GM21360 (cell line): Measurements from ENCODE around the gene ZNF672.
"Not testable (repeated sequence)": the region's sequence is repeated elsewhere in the genome, so short reads cannot be mapped to it uniquely, and the experiment has no call there.

ENCODE experiments used
- ATAC-seq: cut with Tn5 transposase; IDR thresholded peaks from one replicate; pipeline ENCODE4 v1.9.1; 2021; ENCODE audit warnings: mild to moderate bottlenecking, moderate library complexity; ENCODE audit not compliant: unreplicated experiment

The ZNF672 gene

DNA sequence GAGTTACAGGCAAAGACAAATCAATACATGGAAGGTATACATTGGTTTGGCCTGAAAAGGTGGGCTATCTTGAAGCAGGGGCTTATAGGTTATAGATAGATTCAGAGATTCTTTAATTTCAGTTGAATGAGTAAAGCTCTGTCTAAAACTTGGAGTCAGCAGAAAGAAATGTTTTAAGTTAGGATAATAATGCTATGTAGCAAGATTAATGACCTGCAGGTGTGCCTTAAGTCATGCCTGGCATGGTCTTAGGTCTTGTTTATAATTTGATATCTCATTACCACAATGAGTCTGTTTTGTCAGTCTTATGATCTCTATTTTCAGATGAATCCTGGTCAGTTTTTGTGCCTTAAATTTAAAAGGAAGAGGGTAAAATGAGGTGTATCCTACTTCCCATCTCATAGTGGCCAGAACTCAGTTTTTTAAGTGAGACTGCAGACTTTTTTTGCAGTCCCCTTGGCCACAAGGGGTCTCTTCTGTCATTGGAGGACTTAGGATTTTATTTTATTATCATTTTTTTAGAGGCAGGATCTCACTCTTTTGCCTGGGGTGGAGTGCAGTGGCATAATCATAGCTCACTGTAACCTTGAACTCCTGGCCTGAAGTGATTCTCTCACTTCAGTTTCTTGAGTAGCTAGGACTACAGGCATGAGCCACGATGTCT, 46.7 kb downstream of the ZNF672 start:
- ATAC-seq, result no peak

DNA sequence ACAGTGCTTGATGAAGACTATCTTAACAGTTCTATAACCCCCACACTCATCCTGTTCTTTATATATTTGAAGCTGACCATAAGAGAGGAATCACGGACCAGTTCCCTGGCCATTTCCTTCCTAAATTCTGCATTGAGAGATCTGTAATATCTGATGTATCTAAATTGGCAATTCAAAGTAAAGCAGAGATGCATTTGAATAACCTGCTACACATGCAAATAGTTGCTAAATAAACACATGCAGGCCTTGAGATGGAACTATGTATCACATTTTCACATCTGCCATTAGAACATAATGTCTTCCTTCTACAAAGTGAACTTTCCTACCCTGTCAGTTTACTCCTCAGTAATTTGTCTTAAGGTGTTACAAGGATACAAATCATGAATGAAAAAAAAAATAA, 47.6 kb downstream of the ZNF672 start:
- ATAC-seq, result no peak

DNA sequence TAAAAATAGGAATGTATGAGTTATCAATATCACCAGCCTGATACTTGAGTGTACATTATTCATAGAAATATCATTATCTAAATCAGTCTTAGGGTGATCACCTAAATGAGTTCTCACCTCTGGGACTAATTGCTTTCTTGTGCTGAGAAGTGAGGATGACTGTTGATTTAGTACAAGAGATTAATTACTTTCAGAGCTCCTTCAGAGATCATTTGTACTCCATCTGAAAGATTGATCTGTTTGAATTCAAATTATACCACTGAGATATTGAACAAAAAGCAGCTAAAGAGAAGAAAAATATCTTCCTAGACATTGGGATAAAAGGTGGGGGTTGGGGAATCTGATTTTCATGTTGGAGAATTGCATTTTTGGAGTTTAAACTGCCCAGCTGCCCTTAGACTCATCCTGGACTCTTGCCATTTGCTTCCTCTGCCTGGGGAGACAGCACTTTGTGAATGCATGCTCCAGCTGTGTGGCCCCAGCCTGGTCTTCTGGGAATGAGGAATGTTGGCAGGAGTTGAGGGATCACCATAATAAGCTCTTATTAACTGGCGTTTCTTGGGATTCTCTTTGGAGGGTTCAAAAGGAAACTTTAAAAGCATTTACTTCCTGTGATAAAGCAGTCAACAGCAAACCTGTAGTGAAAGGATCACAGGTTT, 48.3 kb downstream of the ZNF672 start:
- no peak for ATAC-seq

DNA sequence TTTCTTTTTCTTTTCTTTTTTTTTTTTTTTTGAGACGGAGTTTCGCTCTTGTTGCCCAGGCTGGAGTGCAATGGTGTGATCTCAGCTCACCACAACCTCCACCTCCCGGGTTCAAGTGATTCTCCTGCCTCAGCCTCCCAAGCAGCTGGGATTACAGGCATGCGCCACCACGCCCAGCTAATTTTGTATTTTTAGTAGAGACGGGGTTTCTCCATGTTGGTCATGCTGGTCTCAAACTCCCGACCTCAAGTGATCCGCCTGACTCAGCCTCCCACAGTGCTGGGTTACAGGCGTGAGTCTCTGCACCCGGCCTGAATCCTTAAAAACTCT, 51.9 kb downstream of the ZNF672 start:
- not testable (repeated sequence) for ATAC-seq

DNA sequence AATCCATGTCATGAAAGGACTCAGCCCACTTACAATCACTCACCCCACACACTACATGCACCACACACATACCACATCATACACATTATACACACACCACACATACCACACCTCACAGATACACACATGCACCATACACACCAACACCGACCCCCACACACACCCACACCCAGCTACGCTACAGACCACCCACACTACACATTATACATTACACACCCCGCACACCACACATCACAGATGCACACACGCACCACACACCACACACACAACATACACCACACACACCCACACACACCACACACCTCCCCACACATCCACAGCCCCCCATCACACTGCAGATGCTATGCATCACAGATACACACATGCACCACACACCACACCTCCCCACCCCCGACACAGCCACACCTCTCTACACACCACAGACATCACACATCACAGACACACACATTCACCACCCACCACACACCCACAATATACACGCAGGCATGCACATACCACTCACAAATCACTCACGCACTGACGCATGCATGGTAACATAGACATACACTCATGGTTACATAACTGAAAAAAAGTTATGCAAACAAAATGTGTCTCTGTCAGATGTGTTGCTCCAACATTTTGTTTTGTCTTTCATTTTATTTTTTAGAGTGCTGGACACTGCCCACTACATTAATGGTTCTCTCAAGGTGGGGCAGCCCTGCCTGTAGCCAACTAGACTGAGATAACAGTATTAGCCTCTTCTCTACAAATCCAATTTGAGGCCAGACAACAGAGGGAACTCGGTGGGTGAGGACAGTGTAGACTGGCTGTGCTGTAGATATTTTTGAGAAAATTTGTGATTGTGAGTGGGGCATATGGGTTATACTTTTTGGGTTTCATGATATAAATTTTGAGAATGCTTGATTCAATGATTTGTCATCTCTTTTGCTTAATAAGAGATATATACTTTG, 52.8 kb downstream of the ZNF672 start:
- no peak for ATAC-seq

DNA sequence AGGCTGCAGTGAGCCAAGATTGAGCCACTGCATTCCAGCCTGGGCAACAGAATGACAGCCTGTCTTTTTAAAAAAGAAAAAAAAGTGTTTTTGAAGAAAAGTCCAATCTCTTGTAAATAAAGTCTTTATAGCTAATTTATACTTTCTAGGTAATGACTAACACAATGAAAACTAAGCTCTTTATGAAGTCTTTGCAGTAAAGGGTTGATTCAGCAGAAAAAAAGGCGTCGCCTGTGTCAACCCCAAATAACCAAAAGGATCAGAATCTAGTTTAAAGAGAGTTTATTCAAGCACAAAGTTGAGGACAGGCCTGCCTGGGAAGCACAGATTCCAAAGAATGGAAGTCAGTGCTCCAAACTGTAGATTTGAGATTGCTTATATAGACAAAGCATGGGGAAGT, 53.7 kb downstream of the ZNF672 start:
- no peak for ATAC-seq

DNA sequence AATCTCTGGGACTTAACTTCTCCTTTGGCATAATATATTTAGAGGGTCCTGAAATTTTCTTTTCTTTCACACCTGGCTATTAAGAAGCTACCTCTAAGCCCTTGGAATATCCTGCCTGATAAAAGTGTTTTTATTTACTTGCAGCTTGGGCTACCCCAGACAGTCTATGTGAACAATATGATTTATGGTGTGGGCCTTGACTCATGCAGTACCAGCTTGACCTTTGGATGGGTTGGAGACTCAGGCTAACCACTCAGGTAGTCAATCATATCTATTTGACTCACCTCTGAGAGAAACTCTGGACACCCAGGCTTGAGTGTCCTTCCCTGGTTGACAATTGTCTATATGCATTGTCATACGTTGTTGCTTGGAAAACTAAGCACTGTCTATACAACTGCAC, 54.6 kb downstream of the ZNF672 start:
- ATAC-seq, result no peak

DNA sequence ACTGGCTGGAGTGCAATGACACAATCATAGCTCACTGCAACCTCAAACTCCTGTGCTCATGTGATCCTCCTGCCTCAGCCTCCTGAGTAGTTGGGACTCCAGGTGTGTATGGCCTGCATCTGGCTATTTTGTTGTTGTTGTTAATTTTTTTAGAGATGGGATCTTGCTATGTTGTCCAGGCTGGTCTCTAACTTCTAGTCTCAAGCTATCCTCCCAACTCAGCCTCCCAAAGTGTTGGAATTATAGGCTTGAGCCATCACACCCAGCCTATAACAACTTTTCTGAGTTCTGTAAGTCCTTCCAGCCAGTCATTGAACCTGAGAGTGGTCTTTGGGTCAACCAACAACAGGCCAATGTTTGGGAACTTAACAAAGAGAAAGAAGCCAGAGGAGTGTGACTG, 56.8 kb downstream of the ZNF672 start:
- no peak for ATAC-seq

DNA sequence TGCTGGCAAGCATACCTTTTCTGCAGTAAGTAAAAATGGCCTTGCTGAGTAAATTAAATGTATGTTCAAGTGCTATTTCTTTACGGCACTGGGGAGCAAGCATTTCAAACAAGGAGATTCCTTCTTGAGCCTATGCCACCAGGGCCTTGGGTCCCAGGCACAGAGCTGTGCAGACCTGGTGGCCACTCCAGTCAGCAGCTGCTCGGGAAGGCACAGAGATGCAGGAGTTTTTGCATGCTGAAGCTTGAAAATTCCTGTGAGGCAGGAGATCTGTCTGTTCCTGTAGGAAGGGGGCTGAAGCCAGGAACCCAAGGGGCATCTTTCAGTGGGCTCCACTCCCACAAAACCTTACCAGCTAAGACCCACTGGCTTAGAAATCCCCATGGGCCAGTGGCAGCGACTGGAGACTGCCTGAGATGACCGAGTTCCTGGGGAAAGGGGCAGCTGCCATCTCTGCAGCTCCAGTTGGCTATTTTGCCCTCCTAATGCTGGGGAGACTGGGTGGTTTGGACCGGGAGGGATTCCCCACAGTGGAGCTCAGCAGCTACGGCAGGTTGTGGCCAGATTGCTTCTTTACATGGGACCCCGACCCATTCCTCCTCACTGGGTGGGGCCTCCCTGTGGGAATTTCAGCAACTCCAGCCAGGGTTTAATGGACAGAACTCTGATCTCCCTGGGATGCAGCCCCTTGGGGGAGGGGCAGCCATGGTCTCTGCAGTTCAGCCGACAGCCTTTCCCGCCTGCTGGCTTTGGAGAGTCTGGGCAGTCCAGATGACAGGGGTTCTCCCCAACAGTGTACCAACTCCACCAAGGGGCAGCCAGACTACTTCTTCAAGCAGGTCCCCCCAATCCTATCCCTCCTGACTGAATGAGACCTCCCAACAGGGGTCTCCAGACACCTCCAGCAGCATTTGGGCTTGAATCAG, 59.7 kb downstream of the ZNF672 start:
- ATAC-seq, result no peak
